HepG2 (cell line): ENCODE results near the gene TOX4. TPM values are rescaled to one million over a fixed set of nuclear protein-coding genes. Genes with fewer than 3 reads are reported as not detected.

Experiments used
- ATAC-seq: fragments of 200-7000 bp; cut with Tn5 transposase; 3 replicates; pipeline ENCODE4 v1.9.1; 2020; ENCODE audit warnings: mild to moderate bottlenecking, moderate library complexity
- BruUV-seq: library from RNA; stranded (reverse); fragments of 400-500 nt; replicated peaks from 2 replicates; lab custom pipeline; 2021; lab: Mats Ljungman, UMichigan
- CTCF ChIA-PET: fragments of 300-600 bp; formaldehyde crosslinking; extraction: SDS; loops from one replicate; lab custom pipeline; 2021; ENCODE audit warnings: low total read pairs, inconsistent platforms, low intra/inter-chr PET ratio; lab: Yijun Ruan, JAX
- POLR2A ChIA-PET: fragments of 350-600 bp; sonication (Branson Sonifier 250); formaldehyde crosslinking; loops from one replicate; lab custom pipeline; 2020; ENCODE audit warnings: antibody characterized with exemption, inconsistent platforms; lab: Yijun Ruan, JAX
- DNase-seq: peaks from one replicate; pipeline ENCODE4 v3.0.0-alpha.2; 2015; ENCODE audit warnings: low spot score
- FAIRE-seq: peaks from 3 replicates; lab custom pipeline; 2011; peaks lifted over from hg19 to GRCh38; lab: Jason Lieb, UNC
- H2AFZ ChIP-seq: one replicate; pipeline ENCODE4 v1.6.1; 2011; ENCODE audit warnings: low read length, inconsistent platforms
- H3K27ac ChIP-seq: fragments of 300-600 bp; 3 replicates; pipeline ENCODE4 v1.8.0; 2011; ENCODE audit warnings: mixed run types, mild to moderate bottlenecking, mixed read lengths, low read length, inconsistent platforms; ENCODE audit not compliant: insufficient read depth; ENCODE audit errors: extremely low read length
- H3K27me3 ChIP-seq, 2 experiments: fragments of 200-600 bp in 1 of 2; 2 replicates in 1 of 2; 3 replicates in 1 of 2; pipeline versions ENCODE4 v1.6.0 to v1.8.0; 2011; ENCODE audit warnings: low read length in 2 of 2, mild to moderate bottlenecking in 2 of 2, moderate library complexity in 2 of 2, inconsistent platforms in 1 of 2; ENCODE audit not compliant: insufficient read depth in 2 of 2, control insufficient read depth in 1 of 2
- H3K36me3 ChIP-seq, 2 experiments: fragments of 200-600 bp in 1 of 2; replicated peaks in 1 of 2; 2 replicates in 1 of 2; 3 replicates in 1 of 2; pipeline versions ENCODE4 v1.5.1 to v1.8.0; 2011; ENCODE audit warnings: low read length in 2 of 2, inconsistent platforms in 1 of 2; ENCODE audit not compliant: insufficient read depth in 2 of 2, control insufficient read depth in 1 of 2
- H3K4me1 ChIP-seq: 2 replicates; pipeline ENCODE4 v1.5.1; 2012; ENCODE audit warnings: low read length, inconsistent platforms; ENCODE audit not compliant: insufficient read depth
- H3K4me2 ChIP-seq: 2 replicates; pipeline ENCODE4 v1.6.0; 2011; ENCODE audit warnings: low read depth, low read length, inconsistent platforms
- H3K4me3 ChIP-seq, 3 experiments: fragments of 200-600 bp in 1 of 3; sonication (generic), shearing (Covaris generic) in 1 of 3; replicated peaks in 1 of 3; 2 replicates each; pipeline ENCODE4 v1.5.1; 2011 to 2016; ENCODE audit warnings: low read length in 3 of 3, inconsistent platforms in 2 of 3, low read depth in 2 of 3, mild to moderate bottlenecking in 2 of 3, control low read depth in 1 of 3, mixed read lengths in 1 of 3; ENCODE audit not compliant: insufficient read depth in 1 of 3
- H3K79me2 ChIP-seq: one replicate; pipeline ENCODE4 v1.6.1; 2011; ENCODE audit warnings: low read length, inconsistent platforms; ENCODE audit not compliant: insufficient read depth
- H3K9ac ChIP-seq: 2 replicates; pipeline ENCODE4 v1.6.0; 2011; ENCODE audit warnings: mild to moderate bottlenecking, low read depth, low read length, inconsistent platforms; ENCODE audit not compliant: insufficient read depth
- H3K9me3 ChIP-seq: 2 replicates; pipeline ENCODE4 v1.5.1; 2012; ENCODE audit warnings: mild to moderate bottlenecking, low read length
- H4K20me1 ChIP-seq: 2 replicates; pipeline ENCODE4 v1.6.0; 2011; ENCODE audit warnings: inconsistent platforms, mild to moderate bottlenecking, low read length, moderate library complexity; ENCODE audit not compliant: insufficient read depth
- BRD4 ChIP-seq: sonication (generic); formaldehyde crosslinking; IDR thresholded peaks from 2 replicates; pipeline ENCODE4 v1.4.0; 2020; ENCODE audit warnings: missing genetic modification reagents
- GMEB1 ChIP-seq: sonication (generic); formaldehyde crosslinking; IDR thresholded peaks from 2 replicates; pipeline ENCODE4 v1.5.1; 2020; ENCODE audit warnings: missing genetic modification reagents, mild to moderate bottlenecking, borderline replicate concordance
- MTA3 ChIP-seq: sonication (generic); formaldehyde crosslinking; IDR thresholded peaks from 2 replicates; pipeline ENCODE4 v1.4.0; 2020; ENCODE audit warnings: missing genetic modification reagents
- NPAS2 ChIP-seq: sonication (generic); formaldehyde crosslinking; IDR thresholded peaks from 2 replicates; pipeline ENCODE4 v1.8.0; 2022; ENCODE audit warnings: mild to moderate bottlenecking, missing genetic modification reagents, borderline replicate concordance
- PHB2 ChIP-seq: fragments of 450-650 bp; IDR thresholded peaks from 2 replicates; pipeline ENCODE4 v1.6.1; 2018; ENCODE audit not compliant: partially characterized antibody
- PHF20 ChIP-seq: sonication (generic); formaldehyde crosslinking; IDR thresholded peaks from 2 replicates; pipeline ENCODE4 v1.5.0; 2020; ENCODE audit warnings: mild to moderate bottlenecking, missing genetic modification reagents
- RNF2 ChIP-seq: fragments of 450-650 bp; conservative IDR thresholded peaks from 2 replicates; pipeline ENCODE4 v1.6.1; 2016; ENCODE audit warnings: low read depth
- ZBTB42 ChIP-seq: sonication (generic); formaldehyde crosslinking; IDR thresholded peaks from 2 replicates; pipeline ENCODE4 v1.5.0; 2020; ENCODE audit warnings: mild to moderate bottlenecking, missing genetic modification reagents
- ZFP1 ChIP-seq: IDR thresholded peaks from 2 replicates; pipeline ENCODE4 v1.6.1; 2016
- ZNF24 ChIP-seq: fragments of 450-650 bp; IDR thresholded peaks from 2 replicates; pipeline ENCODE4 v1.6.1; 2017; ENCODE audit warnings: antibody characterized with exemption, mild to moderate bottlenecking
- ZNF264 ChIP-seq: sonication (generic); formaldehyde crosslinking; IDR thresholded peaks from 2 replicates; pipeline ENCODE4 v1.4.0; 2020; ENCODE audit warnings: missing genetic modification reagents
- ZNF563 ChIP-seq: sonication (generic); formaldehyde crosslinking; IDR thresholded peaks from 2 replicates; pipeline ENCODE4 v1.8.0; 2022; ENCODE audit warnings: mild to moderate bottlenecking, moderate library complexity, missing genetic modification reagents
- WGBS: methylation state at CpG from one replicate; pipeline ENCODE4 v1.1.6; 2017; ENCODE audit warnings: low lambda C conversion rate; 5-methylcytosine and 5-hydroxymethylcytosine counted together
- in situ Hi-C: cut with HindIII; loops from 2 replicates; pipeline ENCODE4 v1.10.0; 2017; ENCODE audit warnings: low pct_unique_long_range_greater_than_20kb; ENCODE audit not compliant: extremely low pct_ligation_motif_present
- intact Hi-C: fragments of 100-400 bp; cut with micrococcal nuclease; formaldehyde crosslinking; loops from one replicate; pipeline ENCODE4 v1.10.0; 2022; ENCODE audit not compliant: unreplicated experiment
- polyA plus RNA-seq, 8 experiments: library from polyadenylated mRNA; depleted of rRNA in 3 of 8; stranded (reverse) in 7 of 8; unstranded in 1 of 8; fragments of >200 nt; fragmentation: Illumina TruSeq in 4 of 8; extraction: Trizol in 4 of 8; gene quantifications; 2 replicates each; pipeline versions ENCODE4 v1.2.1 to v1.2.3, GENCODE V29; 2011 to 2016; ENCODE audit warnings: low read depth in 4 of 8, missing spikeins in 1 of 8, mixed read lengths in 1 of 8; ENCODE audit not compliant: insufficient read depth in 1 of 8
- total RNA-seq, 5 experiments: library from RNA; depleted of rRNA; stranded (reverse); fragments of >200 nt; fragmentation: Illumina TruSeq; extraction: Trizol; gene quantifications; 2 replicates each; pipeline ENCODE4 v1.2.3, GENCODE V29; 2016; ENCODE audit warnings: low read depth in 1 of 5
- TF ChIP-seq, protein P1 (sequence below): sonication (generic); formaldehyde crosslinking; IDR thresholded peaks from 2 replicates; pipeline ENCODE4 v1.5.0; 2020; ENCODE audit warnings: mild to moderate bottlenecking, missing genetic modification reagents
- TF ChIP-seq, protein P2 (sequence below): conservative IDR thresholded peaks from 2 replicates; pipeline ENCODE4 v1.6.1; 2018; ENCODE audit warnings: missing genetic modification reagents

Gene TOX4
- total and polyA plus RNA-seq, 2 of the 13 experiments (the other 11 are each of a cell fraction or from before 2014, with no cell fraction given): 71.8 to 163 TPM

DNA sequence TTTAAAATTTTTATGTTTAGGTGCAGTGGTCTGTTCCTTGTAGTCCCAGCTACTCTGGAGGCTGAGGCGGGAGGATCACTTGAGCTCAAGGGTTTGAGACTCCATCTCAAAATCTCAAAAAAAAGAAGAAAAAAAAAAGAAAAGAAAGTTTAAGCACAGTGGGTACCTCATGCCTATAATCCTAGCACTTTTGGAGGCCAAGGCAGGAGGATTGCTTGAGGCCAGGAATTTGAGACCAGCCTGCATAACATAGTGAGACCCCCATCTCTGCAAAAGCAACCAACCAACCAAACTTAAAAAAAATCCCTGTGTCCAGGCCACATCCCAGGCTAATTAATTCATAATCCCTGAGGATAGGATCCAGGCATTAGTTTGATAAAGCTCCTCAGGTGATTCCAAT, 52.5 kb downstream of the TOX4 start:
- DNase-seq (no peak), ATAC-seq (no peak), FAIRE-seq (peak; percentile 8)
- no peaks in the 10 kb centered on the region for H3K36me3 ChIP-seq
- H2AFZ ChIP-seq: peak overlapping the region; percentile 59
- TSS peak; percentile 72 for BruUV-seq
- no peak overlapping the region; a peak in 1 of 6 replicates for H3K4me3 ChIP-seq
- peak overlapping the region; percentile 57 for H3K9ac ChIP-seq
- intact Hi-C loops: no loop called here
- no peaks in the 10 kb centered on the region for H3K79me2 ChIP-seq
- peak overlapping the region; percentile 68; the same call in 1 of the 2 replicates for H3K4me2 ChIP-seq
- CTCF ChIA-PET: no interaction called here
- POLR2A ChIA-PET: interaction anchor here (1.6 to 10.8 kb wide), 3 partner anchors 17 to 74 kb away, joined by 5 to 173 read pairs (median 8); partner anchors contain the start of genes CHD8 and METTL3
- in situ Hi-C loops: no loop called here
- WGBS: 85% methylated on average over 1 of the region's 1 CpG
- peaks cover 46% of the 10 kb centered on the region for H3K4me1 ChIP-seq
- H3K27ac ChIP-seq: peak overlapping the region; percentile 85
- no peaks in the 10 kb centered on the region for H4K20me1 ChIP-seq
- peaks cover 5% of the 10 kb centered on the region for H3K9me3 ChIP-seq
- H3K27me3 ChIP-seq: peaks cover 0 to under 1% of the 10 kb centered on the region in 2 experiments; a peak in 1 of 5 replicates
- TF ChIP-seq ZFP1 (0 out of 2 replicates have a peak, but pooled peaks have one; percentile 2), PHF20 (CRISPR knock-in tag) (0 out of 2 replicates have a peak, but pooled peaks have one; percentile 2), ZBTB42 (CRISPR knock-in tag) (0 out of 2 replicates have a peak, but pooled peaks have one; percentile 25), ZNF24 (no peak), NPAS2 (CRISPR knock-in tag) (no peak), PHB2 (no peak)
- TF ChIP-seq, protein P1, sequence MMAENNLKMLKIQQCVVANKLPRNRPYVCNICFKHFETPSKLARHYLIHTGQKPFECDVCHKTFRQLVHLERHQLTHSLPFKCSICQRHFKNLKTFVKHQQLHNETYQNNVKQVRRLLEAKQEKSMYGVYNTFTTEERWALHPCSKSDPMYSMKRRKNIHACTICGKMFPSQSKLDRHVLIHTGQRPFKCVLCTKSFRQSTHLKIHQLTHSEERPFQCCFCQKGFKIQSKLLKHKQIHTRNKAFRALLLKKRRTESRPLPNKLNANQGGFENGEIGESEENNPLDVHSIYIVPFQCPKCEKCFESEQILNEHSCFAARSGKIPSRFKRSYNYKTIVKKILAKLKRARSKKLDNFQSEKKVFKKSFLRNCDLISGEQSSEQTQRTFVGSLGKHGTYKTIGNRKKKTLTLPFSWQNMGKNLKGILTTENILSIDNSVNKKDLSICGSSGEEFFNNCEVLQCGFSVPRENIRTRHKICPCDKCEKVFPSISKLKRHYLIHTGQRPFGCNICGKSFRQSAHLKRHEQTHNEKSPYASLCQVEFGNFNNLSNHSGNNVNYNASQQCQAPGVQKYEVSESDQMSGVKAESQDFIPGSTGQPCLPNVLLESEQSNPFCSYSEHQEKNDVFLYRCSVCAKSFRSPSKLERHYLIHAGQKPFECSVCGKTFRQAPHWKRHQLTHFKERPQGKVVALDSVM (CRISPR knock-in tag): peak; percentile 90

DNA sequence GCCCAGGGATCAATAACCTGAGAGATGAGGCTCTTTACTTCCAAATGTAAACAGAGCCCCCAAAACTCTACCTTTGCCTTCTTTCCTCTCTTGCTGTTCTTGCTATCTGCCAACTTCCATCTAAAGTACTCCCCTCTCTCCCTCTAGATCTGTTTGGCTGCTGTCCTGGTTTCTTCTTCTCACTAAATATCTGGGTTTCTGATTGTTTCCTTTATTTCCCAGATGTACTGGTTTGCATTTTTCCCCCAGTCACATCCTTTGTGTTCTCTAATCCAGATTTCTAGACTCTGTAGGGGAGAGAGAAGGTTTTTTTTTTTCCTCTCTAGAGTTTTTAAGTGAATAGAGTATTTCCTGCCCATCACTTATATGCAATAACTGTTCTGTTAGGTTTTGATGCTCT, 56.3 kb downstream of the TOX4 start:
- ATAC-seq: no peak
- no peak for TF ChIP-seq MTA3 (CRISPR knock-in tag)
- TF ChIP-seq BRD4: no peak
- no peak for TF ChIP-seq GMEB1 (CRISPR knock-in tag)
- TF ChIP-seq ZNF264 (CRISPR knock-in tag): no peak
- TF ChIP-seq ZNF563 (CRISPR knock-in tag): no peak
- TF ChIP-seq, protein P2, sequence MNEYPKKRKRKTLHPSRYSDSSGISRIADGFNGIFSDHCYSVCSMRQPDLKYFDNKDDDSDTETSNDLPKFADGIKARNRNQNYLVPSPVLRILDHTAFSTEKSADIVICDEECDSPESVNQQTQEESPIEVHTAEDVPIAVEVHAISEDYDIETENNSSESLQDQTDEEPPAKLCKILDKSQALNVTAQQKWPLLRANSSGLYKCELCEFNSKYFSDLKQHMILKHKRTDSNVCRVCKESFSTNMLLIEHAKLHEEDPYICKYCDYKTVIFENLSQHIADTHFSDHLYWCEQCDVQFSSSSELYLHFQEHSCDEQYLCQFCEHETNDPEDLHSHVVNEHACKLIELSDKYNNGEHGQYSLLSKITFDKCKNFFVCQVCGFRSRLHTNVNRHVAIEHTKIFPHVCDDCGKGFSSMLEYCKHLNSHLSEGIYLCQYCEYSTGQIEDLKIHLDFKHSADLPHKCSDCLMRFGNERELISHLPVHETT: no peak
- TF ChIP-seq RNF2: no peak

More for the DNA sequence above, 56.3 kb downstream of the TOX4 start:
- intact Hi-C loops: no loop called here
- DNase-seq (no peak), FAIRE-seq (no peak)
- no TSS peak for BruUV-seq
- H3K4me1 ChIP-seq: peaks cover 51% of the 10 kb centered on the region
- H2AFZ ChIP-seq: no peak overlapping the region
- peaks cover 9% of the 10 kb centered on the region for H3K9me3 ChIP-seq
- POLR2A ChIA-PET: no interaction called here
- no peaks in the 10 kb centered on the region for H3K79me2 ChIP-seq
- H3K27ac ChIP-seq: no peak overlapping the region
- in situ Hi-C loops: no loop called here
- CTCF ChIA-PET: no interaction called here
- no peaks in the 10 kb centered on the region for H4K20me1 ChIP-seq
- no peak overlapping the region for H3K4me3 ChIP-seq
- no peaks in the 10 kb centered on the region for H3K36me3 ChIP-seq
- peaks cover 1 to 26% of the 10 kb centered on the region in 2 experiments; a peak in 3 of 5 replicates for H3K27me3 ChIP-seq
- no peak overlapping the region for H3K9ac ChIP-seq
- H3K4me2 ChIP-seq: no peak overlapping the region
